Esophagus muscularis mucosa (tissue), 4 donors: Measurements from ENCODE around the gene LRRC8D. TPM values are rescaled to one million over a fixed set of nuclear protein-coding genes. Genes with fewer than 3 reads are reported as not detected.

Experiments used
- DNase-seq: peaks from one replicate; pipeline ENCODE4 v3.0.0-alpha.2; 2017; ENCODE audit errors: extremely low spot score
- H3K27ac ChIP-seq, 4 donors: fragments of 200-600 bp; sonication (generic); replicated peaks in 1 of 4; 1 replicate in 3 of 4; 2 replicates in 1 of 4; pipeline ENCODE4 v1.5.1; 2016 to 2019; ENCODE audit warnings: mild to moderate bottlenecking in 1 of 4
- H3K27me3 ChIP-seq, 4 donors: fragments of 200-600 bp; sonication (generic); one replicate each; pipeline versions ENCODE4 v1.5.1 to v1.6.0; 2016 to 2019
- H3K36me3 ChIP-seq, 4 donors: fragments of 200-600 bp; sonication (generic); one replicate each; pipeline ENCODE4 v1.5.1; 2016 to 2019
- H3K4me1 ChIP-seq, 4 donors: fragments of 200-600 bp; sonication (generic); one replicate each; pipeline ENCODE4 v1.5.1; 2016 to 2019
- H3K4me3 ChIP-seq, 4 donors: fragments of 200-600 bp; sonication (generic); 1 replicate in 2 of 4; 2 replicates in 2 of 4; pipeline ENCODE4 v1.5.1; 2016 to 2019; ENCODE audit warnings: mild to moderate bottlenecking in 4 of 4, moderate library complexity in 1 of 4
- H3K9me3 ChIP-seq, 4 donors: fragments of 200-600 bp; sonication (generic); 1 replicate in 3 of 4; 2 replicates in 1 of 4; pipeline ENCODE4 v1.5.1; 2016 to 2019
- EP300 ChIP-seq: sonication (generic); formaldehyde crosslinking; IDR thresholded peaks from one replicate; pipeline ENCODE4 v1.6.1; 2017; ENCODE audit warnings: antibody characterized with exemption
- POLR2A ChIP-seq: fragments of 450-650 bp; IDR thresholded peaks from one replicate; pipeline ENCODE4 v1.6.1; 2017; ENCODE audit warnings: antibody characterized with exemption, moderate library complexity, mild to moderate bottlenecking, low read depth
- POLR2AphosphoS5 ChIP-seq, 2 donors: sonication (generic); formaldehyde crosslinking; IDR thresholded peaks; one replicate each; pipeline ENCODE4 v1.6.1; 2017; ENCODE audit warnings: antibody characterized with exemption in 2 of 2
- WGBS: methylation state at CpG from one replicate; pipeline ENCODE4 v1.1.5; 2018; 5-methylcytosine and 5-hydroxymethylcytosine counted together
- intact Hi-C: fragments of 100-400 bp; cut with DNase I; formaldehyde crosslinking; loops from one replicate; pipeline ENCODE4 v1.15.1; 2023
- total RNA-seq, 4 donors: library from RNA; depleted of rRNA; stranded (reverse); fragments of >200 nt; gene quantifications; one replicate each; pipeline versions ENCODE4 v1.1.0 to v1.2.1, GENCODE V29; 2016
- TF ChIP-seq, protein P1 (sequence below), 3 experiments: fragments of 200-600 bp in 2 of 3; fragments of 450-650 bp in 1 of 3; sonication (generic) in 2 of 3; IDR thresholded peaks; one replicate each; pipeline ENCODE4 v1.5.1; 2017 to 2019; ENCODE audit warnings: antibody characterized with exemption in 3 of 3, mild to moderate bottlenecking in 2 of 3, moderate library complexity in 1 of 3

The LRRC8D gene
- total RNA-seq, 4 donors from 2014 or later, result 4.2 to 10.4 (median 6.6) TPM

DNA sequence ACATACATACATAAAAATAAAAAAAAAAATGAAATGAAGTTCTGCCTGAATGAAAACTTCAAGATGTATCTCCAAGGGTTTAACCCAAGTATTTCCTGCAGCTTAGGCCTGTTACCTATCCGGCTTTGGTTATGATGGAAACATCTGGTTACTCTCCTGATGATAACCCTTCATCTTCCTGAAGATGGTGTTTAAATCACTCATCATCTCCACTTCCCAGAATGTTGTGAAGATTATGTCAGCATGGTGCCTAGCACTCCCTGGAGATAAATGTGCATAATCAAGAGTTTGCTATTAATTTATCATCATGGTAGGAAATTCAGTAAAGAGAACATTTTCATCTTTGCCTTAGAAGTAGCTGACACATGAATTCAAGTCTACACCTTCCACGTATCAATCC is 121.2 kb downstream of the LRRC8D start:
- intact Hi-C loops, result no loop called here
- no peak overlapping the region for H3K4me3 ChIP-seq
- peaks cover 6 to 35% (median 30%) of the 10 kb centered on the region in 4 donors for H3K4me1 ChIP-seq
- H3K27me3 ChIP-seq, result no peaks in the 10 kb centered on the region
- 96% methylated on average over 2 of the region's 2 CpGs for WGBS
- no peaks in the 10 kb centered on the region for H3K36me3 ChIP-seq
- DNase-seq, result no peak
- H3K9me3 ChIP-seq, result no peaks in the 10 kb centered on the region
- TF ChIP-seq POLR2A, result no peak
- TF ChIP-seq, protein P1, sequence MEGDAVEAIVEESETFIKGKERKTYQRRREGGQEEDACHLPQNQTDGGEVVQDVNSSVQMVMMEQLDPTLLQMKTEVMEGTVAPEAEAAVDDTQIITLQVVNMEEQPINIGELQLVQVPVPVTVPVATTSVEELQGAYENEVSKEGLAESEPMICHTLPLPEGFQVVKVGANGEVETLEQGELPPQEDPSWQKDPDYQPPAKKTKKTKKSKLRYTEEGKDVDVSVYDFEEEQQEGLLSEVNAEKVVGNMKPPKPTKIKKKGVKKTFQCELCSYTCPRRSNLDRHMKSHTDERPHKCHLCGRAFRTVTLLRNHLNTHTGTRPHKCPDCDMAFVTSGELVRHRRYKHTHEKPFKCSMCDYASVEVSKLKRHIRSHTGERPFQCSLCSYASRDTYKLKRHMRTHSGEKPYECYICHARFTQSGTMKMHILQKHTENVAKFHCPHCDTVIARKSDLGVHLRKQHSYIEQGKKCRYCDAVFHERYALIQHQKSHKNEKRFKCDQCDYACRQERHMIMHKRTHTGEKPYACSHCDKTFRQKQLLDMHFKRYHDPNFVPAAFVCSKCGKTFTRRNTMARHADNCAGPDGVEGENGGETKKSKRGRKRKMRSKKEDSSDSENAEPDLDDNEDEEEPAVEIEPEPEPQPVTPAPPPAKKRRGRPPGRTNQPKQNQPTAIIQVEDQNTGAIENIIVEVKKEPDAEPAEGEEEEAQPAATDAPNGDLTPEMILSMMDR (IDR thresholded peaks at IDR 0.05), result no peak
- TF ChIP-seq POLR2AphosphoS5 (IDR thresholded peaks at IDR 0.05), result no peak
- no peak for TF ChIP-seq EP300
- no peak overlapping the region for H3K27ac ChIP-seq

DNA sequence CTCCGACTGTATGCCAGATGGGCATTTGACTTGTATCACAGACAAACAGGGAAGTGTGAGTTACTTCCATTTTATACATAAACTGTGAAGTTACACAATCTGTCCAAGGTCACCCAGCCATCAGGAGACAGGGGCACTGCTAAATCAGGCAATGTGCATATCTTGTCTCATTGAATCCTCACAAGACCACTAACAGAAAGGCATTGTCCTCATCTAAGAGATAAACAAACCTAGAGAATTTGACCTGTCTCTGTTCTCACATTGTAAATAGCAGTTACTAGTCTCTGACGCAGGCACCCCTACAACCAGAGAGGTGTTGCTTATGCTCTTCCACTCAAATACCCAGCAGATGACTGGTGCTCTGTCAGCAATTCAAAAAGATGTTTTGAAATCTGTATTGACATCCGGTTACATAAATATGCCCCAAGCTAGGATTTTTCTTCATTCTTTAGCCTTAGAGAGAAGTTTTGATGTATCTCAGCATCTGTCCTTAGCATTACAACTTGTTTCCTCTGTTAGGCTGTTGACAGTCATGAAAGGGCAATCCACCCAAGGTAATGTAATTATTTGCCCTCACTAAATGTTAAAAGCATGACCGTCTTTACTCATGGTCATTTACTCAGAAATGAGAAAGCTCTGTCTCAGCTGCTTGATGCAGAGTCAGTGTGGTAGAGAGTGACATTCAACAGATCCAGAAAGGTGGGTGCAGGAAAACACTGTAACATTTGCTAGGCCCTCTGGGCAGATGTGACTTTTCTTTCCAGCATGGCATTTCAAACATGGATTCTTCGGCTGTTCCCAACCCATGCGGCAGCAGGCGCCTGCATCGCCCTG is 122.2 kb downstream of the LRRC8D start:
- peaks cover 6 to 33% (median 27%) of the 10 kb centered on the region in 4 donors for H3K4me1 ChIP-seq

DNA sequence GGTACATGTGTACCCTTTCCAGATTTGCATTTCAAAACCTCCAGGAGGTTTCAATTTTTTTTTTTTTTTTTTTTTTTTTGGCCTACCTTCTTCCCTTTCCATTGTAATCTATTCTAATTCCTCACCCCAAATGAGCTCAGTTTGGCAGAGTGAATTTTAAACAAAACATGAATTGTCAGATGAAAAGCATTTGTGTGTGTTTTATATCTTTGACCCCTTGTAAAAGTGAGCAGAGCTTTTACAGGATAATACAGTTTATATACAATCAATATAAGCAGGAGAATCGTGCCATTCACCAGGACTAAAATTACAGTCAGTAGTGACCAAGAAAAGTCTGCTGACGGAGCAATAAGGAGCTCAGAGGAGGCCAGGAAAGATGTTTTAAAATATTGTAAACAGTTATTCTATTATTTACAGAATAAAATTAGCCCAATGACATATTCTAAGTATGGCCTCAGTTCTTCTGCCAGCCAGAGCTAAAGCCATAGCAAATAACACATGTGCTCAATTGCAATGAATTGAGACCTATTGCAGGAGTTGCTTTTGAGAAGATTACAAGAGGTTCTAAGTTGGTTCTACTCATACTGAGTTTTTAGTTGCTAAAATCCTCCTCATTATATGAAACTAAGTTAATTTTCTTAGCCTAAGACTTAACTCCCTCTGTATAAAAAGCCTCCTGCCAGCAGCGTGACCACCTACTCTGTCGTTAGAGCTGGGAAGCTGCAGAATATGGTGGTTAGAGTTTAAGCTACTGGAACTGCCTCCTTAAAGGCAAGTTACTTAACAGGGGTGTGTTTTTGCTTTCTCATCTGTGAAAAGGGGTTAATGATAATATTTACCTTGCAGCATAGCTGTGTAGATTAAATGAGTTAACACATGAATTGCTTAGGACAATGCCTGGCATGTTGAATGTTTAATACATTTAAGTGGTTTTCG is 123.3 kb downstream of the LRRC8D start:
- no peak for DNase-seq
- H3K27ac ChIP-seq, result no peak overlapping the region
- no peaks in the 10 kb centered on the region for H3K27me3 ChIP-seq
- TF ChIP-seq POLR2AphosphoS5 (IDR thresholded peaks at IDR 0.05) (no peak), EP300 (no peak), POLR2A (no peak)
- TF ChIP-seq, protein P1 (IDR thresholded peaks at IDR 0.05), result no peak
- H3K4me3 ChIP-seq, result no peak overlapping the region
- no peaks in the 10 kb centered on the region for H3K9me3 ChIP-seq
- peaks cover 6 to 22% (median 20%) of the 10 kb centered on the region in 4 donors for H3K4me1 ChIP-seq
- 49% methylated on average over 5 of the region's 5 CpGs for WGBS
- intact Hi-C loops, result no loop called here
- H3K36me3 ChIP-seq, result no peaks in the 10 kb centered on the region

More for the DNA sequence above, 122.2 kb downstream of the LRRC8D start:
- DNase-seq, result no peak
- no peaks in the 10 kb centered on the region for H3K27me3 ChIP-seq
- H3K36me3 ChIP-seq, result no peaks in the 10 kb centered on the region
- H3K27ac ChIP-seq, result no peak overlapping the region
- intact Hi-C loops, result no loop called here
- no peak overlapping the region for H3K4me3 ChIP-seq
- H3K9me3 ChIP-seq, result no peaks in the 10 kb centered on the region
- WGBS, result 81% methylated on average over 8 of the region's 8 CpGs
- TF ChIP-seq POLR2A, result no peak

DNA sequence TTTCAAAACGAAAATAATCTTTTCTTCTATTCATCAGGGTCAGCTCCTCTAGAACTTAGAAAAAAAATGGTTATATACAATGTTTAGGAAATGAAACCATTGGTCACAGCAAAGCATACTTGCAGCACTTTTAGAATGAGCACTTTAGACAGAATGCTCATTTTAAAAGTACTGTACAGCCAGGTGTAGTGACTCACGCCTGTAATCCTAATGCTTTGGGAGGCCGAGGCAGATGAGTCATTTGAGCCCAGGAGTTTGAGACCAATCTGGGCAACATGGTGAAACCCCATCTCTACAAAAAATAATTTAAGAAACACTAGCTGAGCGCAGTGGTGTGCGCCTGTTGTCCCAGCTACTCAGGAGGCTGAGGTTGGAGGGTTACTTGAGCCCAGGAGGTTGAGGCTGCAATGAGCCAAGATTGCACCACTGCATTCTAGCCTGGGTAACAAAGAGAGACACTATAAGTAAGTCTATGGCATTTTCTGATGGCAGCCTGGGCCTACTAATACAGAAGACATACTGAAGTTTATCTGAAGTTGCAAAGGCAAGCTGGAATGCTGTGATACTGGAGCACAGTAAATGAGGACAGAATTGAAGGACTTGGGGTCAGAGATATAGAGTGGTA is 125.1 kb downstream of the LRRC8D start:
- TF ChIP-seq EP300 (no peak), POLR2AphosphoS5 (IDR thresholded peaks at IDR 0.05) (no peak), POLR2A (no peak)
- TF ChIP-seq, protein P1 (IDR thresholded peaks at IDR 0.05), result no peak
- Histone ChIP-seq H3K36me3 (no peaks in the 10 kb centered on the region), H3K4me3 (no peak overlapping the region), H3K27ac (no peak overlapping the region), H3K27me3 (no peaks in the 10 kb centered on the region), H3K4me1 (peaks cover 6 to 22% (median 16%) of the 10 kb centered on the region in 4 donors), H3K9me3 (no peaks in the 10 kb centered on the region)
- WGBS, result 89% methylated on average over 5 of the region's 5 CpGs
- no peak for DNase-seq
- intact Hi-C loops, result no loop called here
